Karpas-422 (cell line): ENCODE results near the gene C16orf92. TPM values are rescaled to one million over a fixed set of nuclear protein-coding genes. Genes with fewer than 3 reads are reported as not detected.
A peak's percentile ranks its signal among the peaks of the same experiment; 100 is the strongest.

Experiments
- DNase-seq: peaks from one replicate; pipeline ENCODE4 v3.0.0-alpha.2; 2015
- H2AFZ ChIP-seq: fragments of 200-600 bp; sonication (generic); 2 replicates; pipeline ENCODE4 v1.6.1; 2014; ENCODE audit warnings: antibody characterized with exemption, low read length, mixed read lengths
- H3K27ac ChIP-seq: fragments of 200-600 bp; sonication (generic); 2 replicates; pipeline ENCODE4 v1.5.1; 2014; ENCODE audit warnings: mild to moderate bottlenecking, low read length, moderate library complexity
- H3K27me3 ChIP-seq: fragments of 200-600 bp; sonication (generic); 2 replicates; pipeline ENCODE4 v1.6.1; 2014; ENCODE audit warnings: low read length, mixed read lengths
- H3K36me3 ChIP-seq: fragments of 200-600 bp; sonication (generic); 2 replicates; pipeline ENCODE4 v1.6.1; 2014; ENCODE audit warnings: low read length, mixed read lengths; ENCODE audit not compliant: insufficient read depth
- H3K4me1 ChIP-seq: fragments of 200-600 bp; sonication (generic); 2 replicates; pipeline ENCODE4 v1.6.1; 2014; ENCODE audit warnings: mild to moderate bottlenecking, low read length, mixed read lengths
- H3K4me2 ChIP-seq: fragments of 200-600 bp; sonication (generic); 2 replicates; pipeline ENCODE4 v1.6.1; 2014; ENCODE audit warnings: low read length, low read depth, mild to moderate bottlenecking; ENCODE audit not compliant: poor library complexity, severe bottlenecking
- H3K4me3 ChIP-seq: fragments of 200-600 bp; sonication (generic); 2 replicates; pipeline ENCODE4 v1.5.1; 2014; ENCODE audit warnings: mild to moderate bottlenecking, antibody characterized with exemption, low read length, mixed read lengths
- H3K79me2 ChIP-seq: fragments of 200-600 bp; sonication (generic); 2 replicates; pipeline ENCODE4 v1.6.1; 2014; ENCODE audit warnings: mild to moderate bottlenecking, low read length, mixed read lengths
- H3K9ac ChIP-seq: fragments of 200-600 bp; sonication (generic); 2 replicates; pipeline ENCODE4 v1.6.0; 2014; ENCODE audit warnings: low read length
- H3K9me2 ChIP-seq: fragments of 200-600 bp; sonication (generic), shearing (Covaris generic); replicated peaks from 2 replicates; pipeline ENCODE4 v1.6.0; 2014; ENCODE audit warnings: mild to moderate bottlenecking, low read length, moderate library complexity; ENCODE audit not compliant: insufficient read depth
- H3K9me3 ChIP-seq: fragments of 300-700, 200-600 bp; sonication (generic); 2 replicates; pipeline ENCODE4 v1.6.1; 2014; ENCODE audit warnings: low read length, mixed read lengths
- H4K20me1 ChIP-seq: fragments of 200-600 bp; sonication (generic); 2 replicates; pipeline ENCODE4 v1.6.1; 2014; ENCODE audit warnings: mild to moderate bottlenecking, antibody characterized with exemption, low read length, low read depth; ENCODE audit not compliant: insufficient read depth
- total RNA-seq: library from RNA; depleted of rRNA; stranded (reverse); fragments of >200 nt; shearing (Covaris generic); gene quantifications from 2 replicates; pipeline ENCODE4 v1.2.3, GENCODE V29; 2014; ENCODE audit warnings: low replicate concordance

Gene C16orf92
- total RNA-seq, 1 experiment from 2014 or later, result not detected

GRCh38 chr16:30046588-30046987 lies 23.6 kb downstream of the C16orf92 start:
- Histone ChIP-seq H3K4me3 (no peak overlapping the region), H3K27ac (no peak overlapping the region), H3K9ac (no peak overlapping the region), H3K9me3 (no peaks in the 10 kb centered on the region), H3K4me2 (no peak overlapping the region), H2AFZ (no peak overlapping the region), H4K20me1 (no peaks in the 10 kb centered on the region), H3K36me3 (no peaks in the 10 kb centered on the region), H3K4me1 (no peaks in the 10 kb centered on the region), H3K27me3 (no peaks in the 10 kb centered on the region), H3K79me2 (no peaks in the 10 kb centered on the region), H3K9me2 (no peaks in the 10 kb centered on the region)
- DNase-seq, result no peak

- no peak overlapping the region for H3K9ac ChIP-seq
- 0 out of 2 replicates have a peak, but pooled peaks cover 3% of the 10 kb centered on the region for H3K79me2 ChIP-seq
- H3K9me3 ChIP-seq, result no peaks in the 10 kb centered on the region
- H3K4me2 ChIP-seq, result no peak overlapping the region
- H3K4me1 ChIP-seq, result peaks cover 25% of the 10 kb centered on the region
- no peaks in the 10 kb centered on the region for H3K9me2 ChIP-seq
- no peak overlapping the region for H3K4me3 ChIP-seq
- H2AFZ ChIP-seq, result no peak overlapping the region
- H3K36me3 ChIP-seq, result no peaks in the 10 kb centered on the region
- no peaks in the 10 kb centered on the region for H3K27me3 ChIP-seq
- DNase-seq, result no peak
- H3K27ac ChIP-seq, result no peak overlapping the region
- no peaks in the 10 kb centered on the region for H4K20me1 ChIP-seq
Measured at GRCh38 chr16:30049871-30050270, 26.9 kb downstream of the C16orf92 start.

- no peaks in the 10 kb centered on the region for H4K20me1 ChIP-seq
- H3K27ac ChIP-seq, result no peak overlapping the region
- no peaks in the 10 kb centered on the region for H3K36me3 ChIP-seq
- no peaks in the 10 kb centered on the region for H3K9me2 ChIP-seq
- H3K9me3 ChIP-seq, result no peaks in the 10 kb centered on the region
- peaks cover 31% of the 10 kb centered on the region for H3K4me1 ChIP-seq
- no peak for DNase-seq
- H3K4me2 ChIP-seq, result no peak overlapping the region
- H3K9ac ChIP-seq, result 0 out of 2 replicates have a peak overlapping the region, but pooled peaks have one; percentile 20
- no peak overlapping the region for H2AFZ ChIP-seq
- no peaks in the 10 kb centered on the region for H3K27me3 ChIP-seq
- H3K79me2 ChIP-seq, result 0 out of 2 replicates have a peak, but pooled peaks cover 3% of the 10 kb centered on the region
- H3K4me3 ChIP-seq, result no peak overlapping the region
Measured at GRCh38 chr16:30051518-30051917, 28.5 kb downstream of the C16orf92 start.

- H3K27ac ChIP-seq, result no peak overlapping the region
Measured at GRCh38 chr16:30052671-30053372, 29.8 kb downstream of the C16orf92 start.

GRCh38 chr16:30053376-30054015 lies 30.5 kb downstream of the C16orf92 start:
- Histone ChIP-seq H3K9me3 (no peaks in the 10 kb centered on the region), H2AFZ (peak overlapping the region; percentile 55), H3K4me1 (peaks cover 31% of the 10 kb centered on the region), H3K27me3 (no peaks in the 10 kb centered on the region), H3K9me2 (no peaks in the 10 kb centered on the region), H3K4me2 (peak overlapping the region; percentile 97), H4K20me1 (no peaks in the 10 kb centered on the region), H3K79me2 (0 out of 2 replicates have a peak, but pooled peaks cover 3% of the 10 kb centered on the region), H3K27ac (no peak overlapping the region), H3K9ac (peak overlapping the region; percentile 85), H3K4me3 (peak overlapping the region; percentile 84), H3K36me3 (no peaks in the 10 kb centered on the region)
- no peak for DNase-seq

More at GRCh38 chr16:30052671-30053372, 29.8 kb downstream of the C16orf92 start:
- no peaks in the 10 kb centered on the region for H4K20me1 ChIP-seq
- peak overlapping the region; percentile 95 for H2AFZ ChIP-seq
- H3K79me2 ChIP-seq, result 0 out of 2 replicates have a peak, but pooled peaks cover 3% of the 10 kb centered on the region
- H3K4me3 ChIP-seq, result peak overlapping the region; percentile 84
- H3K9me3 ChIP-seq, result no peaks in the 10 kb centered on the region
- peaks cover 31% of the 10 kb centered on the region for H3K4me1 ChIP-seq
- H3K9me2 ChIP-seq, result no peaks in the 10 kb centered on the region
- peak; percentile 96 for DNase-seq
- no peaks in the 10 kb centered on the region for H3K36me3 ChIP-seq
- no peaks in the 10 kb centered on the region for H3K27me3 ChIP-seq
- H3K9ac ChIP-seq, result peak overlapping the region; percentile 85
- peak overlapping the region; percentile 97 for H3K4me2 ChIP-seq

GRCh38 chr16:30054451-30054850 lies 31.5 kb downstream of the C16orf92 start:
- H3K4me2 ChIP-seq, result peak overlapping the region; percentile 50
- H3K9ac ChIP-seq, result peak overlapping the region; percentile 40
- no peak overlapping the region for H2AFZ ChIP-seq
- DNase-seq, result no peak
- H3K27me3 ChIP-seq, result no peaks in the 10 kb centered on the region
- no peak overlapping the region for H3K27ac ChIP-seq
- no peaks in the 10 kb centered on the region for H4K20me1 ChIP-seq
- H3K9me2 ChIP-seq, result no peaks in the 10 kb centered on the region
- 0 out of 2 replicates have a peak, but pooled peaks cover 3% of the 10 kb centered on the region for H3K79me2 ChIP-seq
- no peaks in the 10 kb centered on the region for H3K36me3 ChIP-seq
- peaks cover 31% of the 10 kb centered on the region for H3K4me1 ChIP-seq
- peak overlapping the region; percentile 31; the same call in 1 of the 2 replicates for H3K4me3 ChIP-seq
- H3K9me3 ChIP-seq, result no peaks in the 10 kb centered on the region

GRCh38 chr16:30054959-30055553 lies 32.1 kb downstream of the C16orf92 start:
- Histone ChIP-seq H3K4me2 (peak overlapping the region; percentile 50), H3K9ac (peak overlapping the region; percentile 52)

GRCh38 chr16:30060346-30060745 lies 37.3 kb downstream of the C16orf92 start:
- Histone ChIP-seq H3K4me1 (peaks cover 36% of the 10 kb centered on the region), H3K9me2 (no peaks in the 10 kb centered on the region), H3K27ac (no peak overlapping the region), H4K20me1 (no peaks in the 10 kb centered on the region), H3K9ac (no peak overlapping the region), H3K9me3 (no peaks in the 10 kb centered on the region), H3K27me3 (no peaks in the 10 kb centered on the region), H3K4me3 (no peak overlapping the region), H3K4me2 (no peak overlapping the region), H3K79me2 (peaks cover 9% of the 10 kb centered on the region), H3K36me3 (no peaks in the 10 kb centered on the region), H2AFZ (no peak overlapping the region)
- DNase-seq, result no peak

More at GRCh38 chr16:30054959-30055553, 32.1 kb downstream of the C16orf92 start:
- H2AFZ ChIP-seq, result peak overlapping the region; percentile 72; the same call in 1 of the 2 replicates
- no peaks in the 10 kb centered on the region for H3K9me3 ChIP-seq
- 0 out of 2 replicates have a peak, but pooled peaks cover 3% of the 10 kb centered on the region for H3K79me2 ChIP-seq
- H3K4me1 ChIP-seq, result peaks cover 31% of the 10 kb centered on the region
- no peak overlapping the region for H3K27ac ChIP-seq
- peak; percentile 86 for DNase-seq
- peak overlapping the region; percentile 31; the same call in 1 of the 2 replicates for H3K4me3 ChIP-seq
- no peaks in the 10 kb centered on the region for H3K27me3 ChIP-seq
- H4K20me1 ChIP-seq, result no peaks in the 10 kb centered on the region
- no peaks in the 10 kb centered on the region for H3K9me2 ChIP-seq
- no peaks in the 10 kb centered on the region for H3K36me3 ChIP-seq
